Neural cell (in vitro differentiated cells): Measurements from ENCODE around the gene GALNT2. TPM values are rescaled to one million over a fixed set of nuclear protein-coding genes. Genes with fewer than 3 reads are reported as not detected.

Experiments used
- H2AFZ ChIP-seq: fragments of 200-600, 300-800 bp; sonication (generic), shearing (Covaris generic); 2 replicates; pipeline ENCODE4 v1.6.0; 2014; ENCODE audit warnings: low read depth, mild to moderate bottlenecking, antibody characterized with exemption, low read length, moderate library complexity
- H3F3A ChIP-seq: fragments of 200-600 bp; shearing (Covaris generic); 2 replicates; pipeline ENCODE4 v1.6.1; 2016; ENCODE audit warnings: mild to moderate bottlenecking, moderate library complexity, mixed read lengths, antibody characterized with exemption, low read length; ENCODE audit not compliant: insufficient read depth, poor library complexity, severe bottlenecking
- H3K27ac ChIP-seq: fragments of 200-600, 300-800 bp; sonication (generic), shearing (Covaris generic); 2 replicates; pipeline ENCODE4 v1.5.1; 2014; ENCODE audit warnings: mild to moderate bottlenecking, low read length, moderate library complexity
- H3K27me3 ChIP-seq: fragments of 300-800, 200-600 bp; sonication (generic), shearing (Covaris generic); 2 replicates; pipeline ENCODE4 v1.6.0; 2014; ENCODE audit warnings: mild to moderate bottlenecking, low read depth, low read length, moderate library complexity; ENCODE audit not compliant: insufficient read depth
- H3K36me3 ChIP-seq: fragments of 300-800, 200-600 bp; sonication (generic), shearing (Covaris generic); 2 replicates; pipeline ENCODE4 v1.5.1; 2014; ENCODE audit warnings: mild to moderate bottlenecking, antibody characterized with exemption, low read length, moderate library complexity; ENCODE audit not compliant: insufficient read depth
- H3K4me2 ChIP-seq: fragments of 300-800, 200-600 bp; sonication (generic), shearing (Covaris generic); 2 replicates; pipeline ENCODE4 v1.6.0; 2014; ENCODE audit warnings: mild to moderate bottlenecking, low read length
- H3K4me3 ChIP-seq: fragments of 300-800, 200-600 bp; sonication (generic), shearing (Covaris generic); 2 replicates; pipeline ENCODE4 v1.5.1; 2014; ENCODE audit warnings: mild to moderate bottlenecking, low read length, moderate library complexity
- H3K79me2 ChIP-seq: fragments of 200-600 bp; shearing (Covaris generic); replicated peaks from 2 replicates; pipeline ENCODE4 v1.6.0; 2014; ENCODE audit warnings: mild to moderate bottlenecking, low read length, moderate library complexity; ENCODE audit not compliant: insufficient read depth
- H3K9ac ChIP-seq: fragments of 300-800, 200-600 bp; sonication (generic), shearing (Covaris generic); 2 replicates; pipeline ENCODE4 v1.6.1; 2016; ENCODE audit warnings: mild to moderate bottlenecking, low read length, mixed read lengths
- H3K9me2 ChIP-seq: fragments of 200-600 bp; shearing (Covaris generic); 2 replicates; pipeline ENCODE4 v1.6.1; 2016; ENCODE audit warnings: mild to moderate bottlenecking, low read length, mixed read lengths; ENCODE audit not compliant: insufficient read depth
- H3K9me3 ChIP-seq: fragments of 200-600, 300-800 bp; sonication (generic), shearing (Covaris generic); 2 replicates; pipeline ENCODE4 v1.6.1; 2016; ENCODE audit warnings: mild to moderate bottlenecking, mixed run types, low read length, moderate library complexity, mixed read lengths
- H4K20me1 ChIP-seq: fragments of 200-600 bp; shearing (Covaris generic); 2 replicates; pipeline ENCODE4 v1.6.1; 2016; ENCODE audit warnings: mild to moderate bottlenecking, mixed run types; ENCODE audit not compliant: insufficient read depth
- EP300 ChIP-seq: fragments of 450-650 bp; conservative IDR thresholded peaks from 2 replicates; pipeline ENCODE4 v1.6.1; 2014; ENCODE audit warnings: antibody characterized with exemption, mild to moderate bottlenecking, moderate library complexity; ENCODE audit not compliant: poor library complexity, severe bottlenecking
- EZH2 ChIP-seq: fragments of 200-600, 300-800 bp; shearing (Covaris generic), sonication (generic); IDR thresholded peaks from 2 replicates; pipeline ENCODE4 v1.6.1; 2014; ENCODE audit warnings: antibody characterized with exemption, low read length, borderline replicate concordance, mild to moderate bottlenecking; ENCODE audit not compliant: insufficient read depth, poor library complexity, severe bottlenecking
- MXI1 ChIP-seq: fragments of 450-650 bp; conservative IDR thresholded peaks from 2 replicates; pipeline ENCODE4 v1.6.1; 2014; ENCODE audit warnings: antibody characterized with exemption, mild to moderate bottlenecking; ENCODE audit not compliant: poor library complexity, severe bottlenecking
- POLR2AphosphoS5 ChIP-seq: IDR thresholded peaks from 2 replicates; pipeline ENCODE4 v1.6.1; 2012
- RAD21 ChIP-seq: fragments of 450-650 bp; conservative IDR thresholded peaks from 2 replicates; pipeline ENCODE4 v1.6.1; 2014; ENCODE audit warnings: antibody characterized with exemption, mild to moderate bottlenecking, moderate library complexity
- SMC3 ChIP-seq: fragments of 450-650 bp; conservative IDR thresholded peaks from 2 replicates; pipeline ENCODE4 v1.6.1; 2014; ENCODE audit warnings: antibody characterized with exemption, mild to moderate bottlenecking, moderate library complexity; ENCODE audit not compliant: poor library complexity
- TAF1 ChIP-seq: IDR thresholded peaks from 2 replicates; pipeline ENCODE4 v1.6.1; 2012; ENCODE audit warnings: low read depth
- polyA plus RNA-seq: library from polyadenylated mRNA; depleted of rRNA; stranded (reverse); fragments of >200 nt; gene quantifications from 2 replicates; pipeline ENCODE4 v1.2.3, GENCODE V29; 2014
- TF ChIP-seq, protein P1 (sequence below): fragments of 450-650 bp; IDR thresholded peaks from 2 replicates; pipeline ENCODE4 v1.5.1; 2014; ENCODE audit warnings: antibody characterized with exemption, mild to moderate bottlenecking, moderate library complexity; ENCODE audit not compliant: poor library complexity, severe bottlenecking
- TF ChIP-seq, protein P2 (sequence below): IDR thresholded peaks from 2 replicates; pipeline ENCODE4 v1.6.1; 2012; ENCODE audit warnings: borderline replicate concordance

GALNT2 gene
- polyA plus RNA-seq, 1 donor from 2014 or later, result 38.8 TPM

DNA sequence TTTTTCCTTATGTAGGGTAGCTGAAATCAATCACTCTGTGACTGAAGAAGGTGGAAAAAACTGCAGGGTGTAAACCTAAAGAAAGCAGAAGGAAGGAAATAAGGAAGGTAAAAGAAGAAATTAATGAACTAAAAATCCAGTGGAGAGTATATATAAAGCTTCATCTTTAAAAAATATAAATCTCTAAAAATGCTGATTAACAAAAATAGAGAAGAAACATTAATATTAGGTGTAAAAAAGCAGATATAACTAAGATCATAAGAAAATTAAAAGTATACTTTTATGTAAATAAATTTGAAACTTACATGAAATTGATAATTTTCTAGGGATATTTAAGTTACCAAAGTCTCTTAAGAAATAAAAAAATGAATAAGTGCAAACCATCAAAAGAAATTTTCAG, 159.8 kb downstream of the GALNT2 start:
- Histone ChIP-seq H3K9ac (no peak overlapping the region), H3K79me2 (no peaks in the 10 kb centered on the region), H3K9me2 (no peaks in the 10 kb centered on the region), H3K36me3 (no peaks in the 10 kb centered on the region), H3K27ac (no peak overlapping the region), H3K4me2 (no peak overlapping the region), H2AFZ (no peak overlapping the region), H4K20me1 (no peaks in the 10 kb centered on the region), H3K9me3 (no peaks in the 10 kb centered on the region), H3K4me3 (no peak overlapping the region), H3K27me3 (no peaks in the 10 kb centered on the region), H3F3A (peaks cover 3% of the 10 kb centered on the region)
- TF ChIP-seq SMC3 (no peak), EP300 (no peak), TAF1 (no peak), RAD21 (no peak), MXI1 (no peak), POLR2AphosphoS5 (no peak)
- TF ChIP-seq, protein P1, sequence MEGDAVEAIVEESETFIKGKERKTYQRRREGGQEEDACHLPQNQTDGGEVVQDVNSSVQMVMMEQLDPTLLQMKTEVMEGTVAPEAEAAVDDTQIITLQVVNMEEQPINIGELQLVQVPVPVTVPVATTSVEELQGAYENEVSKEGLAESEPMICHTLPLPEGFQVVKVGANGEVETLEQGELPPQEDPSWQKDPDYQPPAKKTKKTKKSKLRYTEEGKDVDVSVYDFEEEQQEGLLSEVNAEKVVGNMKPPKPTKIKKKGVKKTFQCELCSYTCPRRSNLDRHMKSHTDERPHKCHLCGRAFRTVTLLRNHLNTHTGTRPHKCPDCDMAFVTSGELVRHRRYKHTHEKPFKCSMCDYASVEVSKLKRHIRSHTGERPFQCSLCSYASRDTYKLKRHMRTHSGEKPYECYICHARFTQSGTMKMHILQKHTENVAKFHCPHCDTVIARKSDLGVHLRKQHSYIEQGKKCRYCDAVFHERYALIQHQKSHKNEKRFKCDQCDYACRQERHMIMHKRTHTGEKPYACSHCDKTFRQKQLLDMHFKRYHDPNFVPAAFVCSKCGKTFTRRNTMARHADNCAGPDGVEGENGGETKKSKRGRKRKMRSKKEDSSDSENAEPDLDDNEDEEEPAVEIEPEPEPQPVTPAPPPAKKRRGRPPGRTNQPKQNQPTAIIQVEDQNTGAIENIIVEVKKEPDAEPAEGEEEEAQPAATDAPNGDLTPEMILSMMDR, result no peak
- TF ChIP-seq, protein P2, sequence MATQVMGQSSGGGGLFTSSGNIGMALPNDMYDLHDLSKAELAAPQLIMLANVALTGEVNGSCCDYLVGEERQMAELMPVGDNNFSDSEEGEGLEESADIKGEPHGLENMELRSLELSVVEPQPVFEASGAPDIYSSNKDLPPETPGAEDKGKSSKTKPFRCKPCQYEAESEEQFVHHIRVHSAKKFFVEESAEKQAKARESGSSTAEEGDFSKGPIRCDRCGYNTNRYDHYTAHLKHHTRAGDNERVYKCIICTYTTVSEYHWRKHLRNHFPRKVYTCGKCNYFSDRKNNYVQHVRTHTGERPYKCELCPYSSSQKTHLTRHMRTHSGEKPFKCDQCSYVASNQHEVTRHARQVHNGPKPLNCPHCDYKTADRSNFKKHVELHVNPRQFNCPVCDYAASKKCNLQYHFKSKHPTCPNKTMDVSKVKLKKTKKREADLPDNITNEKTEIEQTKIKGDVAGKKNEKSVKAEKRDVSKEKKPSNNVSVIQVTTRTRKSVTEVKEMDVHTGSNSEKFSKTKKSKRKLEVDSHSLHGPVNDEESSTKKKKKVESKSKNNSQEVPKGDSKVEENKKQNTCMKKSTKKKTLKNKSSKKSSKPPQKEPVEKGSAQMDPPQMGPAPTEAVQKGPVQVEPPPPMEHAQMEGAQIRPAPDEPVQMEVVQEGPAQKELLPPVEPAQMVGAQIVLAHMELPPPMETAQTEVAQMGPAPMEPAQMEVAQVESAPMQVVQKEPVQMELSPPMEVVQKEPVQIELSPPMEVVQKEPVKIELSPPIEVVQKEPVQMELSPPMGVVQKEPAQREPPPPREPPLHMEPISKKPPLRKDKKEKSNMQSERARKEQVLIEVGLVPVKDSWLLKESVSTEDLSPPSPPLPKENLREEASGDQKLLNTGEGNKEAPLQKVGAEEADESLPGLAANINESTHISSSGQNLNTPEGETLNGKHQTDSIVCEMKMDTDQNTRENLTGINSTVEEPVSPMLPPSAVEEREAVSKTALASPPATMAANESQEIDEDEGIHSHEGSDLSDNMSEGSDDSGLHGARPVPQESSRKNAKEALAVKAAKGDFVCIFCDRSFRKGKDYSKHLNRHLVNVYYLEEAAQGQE, result no peak

DNA sequence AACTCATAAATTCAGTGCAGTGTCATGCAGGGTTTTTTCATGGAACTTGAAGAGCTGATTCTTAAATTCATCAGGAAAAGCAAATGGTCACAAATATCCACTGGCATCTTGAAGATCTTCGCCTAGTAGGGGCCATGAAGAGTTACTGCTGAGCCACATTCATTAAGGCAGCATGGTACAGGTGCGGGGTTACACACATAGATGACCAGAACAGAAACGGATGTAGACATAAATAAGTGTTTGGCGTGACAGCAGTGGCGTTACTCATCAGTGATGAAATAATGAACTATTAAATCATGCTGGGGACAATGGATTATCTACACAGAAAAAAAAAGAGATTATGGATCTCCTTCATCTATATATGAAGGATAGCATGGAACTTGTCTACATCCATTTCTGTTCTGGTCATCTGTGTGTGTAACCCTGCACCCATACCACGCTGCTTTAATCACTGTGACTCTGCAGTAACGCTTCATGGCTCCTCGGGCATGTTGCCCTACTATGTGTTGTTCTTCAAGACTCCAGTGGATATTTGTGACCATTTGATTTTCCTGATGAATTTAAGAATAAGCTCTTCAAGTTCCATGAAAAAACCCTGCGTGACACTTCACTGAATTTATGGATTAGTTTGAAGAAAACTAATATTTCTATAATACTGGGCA, 161.3 kb downstream of the GALNT2 start:
- H3F3A ChIP-seq, result peaks cover 7% of the 10 kb centered on the region
- no peaks in the 10 kb centered on the region for H4K20me1 ChIP-seq

More for the DNA sequence above, 161.3 kb downstream of the GALNT2 start:
- Histone ChIP-seq H3K27ac (no peak overlapping the region), H3K36me3 (no peaks in the 10 kb centered on the region), H3K27me3 (no peaks in the 10 kb centered on the region), H3K4me2 (no peak overlapping the region), H2AFZ (no peak overlapping the region), H3K79me2 (no peaks in the 10 kb centered on the region), H3K4me3 (no peak overlapping the region), H3K9me3 (no peaks in the 10 kb centered on the region), H3K9ac (no peak overlapping the region), H3K9me2 (no peaks in the 10 kb centered on the region)
- TF ChIP-seq RAD21 (no peak), EZH2 (no peak), EP300 (no peak), SMC3 (no peak), POLR2AphosphoS5 (no peak), MXI1 (no peak), TAF1 (no peak)
- TF ChIP-seq, protein P2, result no peak
- TF ChIP-seq, protein P1, result no peak
